ENCODE measurements around the gene IQSEC1.

Gene IQSEC1

DNA sequence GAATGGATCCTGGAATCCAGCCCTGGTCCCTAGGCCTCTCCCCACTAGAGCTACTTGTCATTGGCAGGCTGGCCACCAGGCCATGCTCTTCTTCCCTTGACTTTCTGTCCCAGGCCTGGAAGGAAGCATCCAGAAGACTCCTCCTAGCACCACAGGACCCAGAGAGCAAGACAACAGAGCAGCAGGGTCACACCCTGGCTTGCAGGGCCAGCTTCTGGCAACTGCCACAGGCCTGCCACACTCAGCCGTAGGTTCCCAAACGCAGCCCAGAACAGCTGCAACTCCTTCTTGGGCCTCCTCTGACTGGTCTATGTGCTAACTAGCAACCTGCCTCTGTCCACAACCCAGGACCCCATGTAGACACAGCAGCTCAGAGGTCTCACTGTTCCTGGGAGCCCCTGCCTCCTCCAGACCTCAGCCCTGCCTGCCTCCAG is 195.1 kb downstream of the IQSEC1 start:
- no peaks in the 10 kb centered on the region for H3K36me3 ChIP-seq (replicated peaks)
- in situ Hi-C loops (cut with MboI; ENCODE audit: low sequenced_read_pairs), result loop anchor here (25.0 kb wide), 1 partner anchor 741 kb away; no protein-coding TSS in a partner anchor
- H3K27me3 ChIP-seq (ENCODE audit: low read depth), result no peaks in the 10 kb centered on the region
- H3K9me3 ChIP-seq, result no peaks in the 10 kb centered on the region
- H3K4me1 ChIP-seq, result no peaks in the 10 kb centered on the region
- DNase-seq (ENCODE audit: low spot score in 2 of 2), result no peak
- no peak overlapping the region for H3K4me3 ChIP-seq

DNA sequence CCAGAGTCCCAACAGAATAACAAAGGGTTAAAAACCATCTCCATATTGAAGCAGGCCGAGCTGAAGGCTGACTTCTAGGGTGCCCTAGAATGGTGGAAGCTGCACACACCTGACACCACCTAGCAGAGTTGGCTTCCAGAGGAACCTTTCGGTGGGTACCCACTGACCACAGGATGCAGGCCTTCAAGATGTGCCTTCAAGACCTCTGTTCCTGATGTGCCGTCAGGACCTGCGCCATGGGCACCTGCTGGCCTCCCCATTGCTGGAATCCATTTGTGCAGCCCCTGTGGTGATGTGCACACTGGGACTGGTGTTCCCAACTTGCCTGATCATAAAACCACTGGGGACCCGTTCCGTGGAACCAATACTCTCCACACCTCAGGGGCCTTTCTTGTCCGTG is 196.2 kb downstream of the IQSEC1 start:
- H3K36me3 ChIP-seq (replicated peaks), result no peaks in the 10 kb centered on the region
- no peak overlapping the region for H3K4me3 ChIP-seq
- no peak for DNase-seq (ENCODE audit: low spot score in 2 of 2)
- no peaks in the 10 kb centered on the region for H3K9me3 ChIP-seq
- no peaks in the 10 kb centered on the region for H3K27me3 ChIP-seq (ENCODE audit: low read depth)
- no peaks in the 10 kb centered on the region for H3K4me1 ChIP-seq
- in situ Hi-C loops (cut with MboI; ENCODE audit: low sequenced_read_pairs), result loop anchor here (25.0 kb wide), 1 partner anchor 740 kb away; no protein-coding TSS in a partner anchor

DNA sequence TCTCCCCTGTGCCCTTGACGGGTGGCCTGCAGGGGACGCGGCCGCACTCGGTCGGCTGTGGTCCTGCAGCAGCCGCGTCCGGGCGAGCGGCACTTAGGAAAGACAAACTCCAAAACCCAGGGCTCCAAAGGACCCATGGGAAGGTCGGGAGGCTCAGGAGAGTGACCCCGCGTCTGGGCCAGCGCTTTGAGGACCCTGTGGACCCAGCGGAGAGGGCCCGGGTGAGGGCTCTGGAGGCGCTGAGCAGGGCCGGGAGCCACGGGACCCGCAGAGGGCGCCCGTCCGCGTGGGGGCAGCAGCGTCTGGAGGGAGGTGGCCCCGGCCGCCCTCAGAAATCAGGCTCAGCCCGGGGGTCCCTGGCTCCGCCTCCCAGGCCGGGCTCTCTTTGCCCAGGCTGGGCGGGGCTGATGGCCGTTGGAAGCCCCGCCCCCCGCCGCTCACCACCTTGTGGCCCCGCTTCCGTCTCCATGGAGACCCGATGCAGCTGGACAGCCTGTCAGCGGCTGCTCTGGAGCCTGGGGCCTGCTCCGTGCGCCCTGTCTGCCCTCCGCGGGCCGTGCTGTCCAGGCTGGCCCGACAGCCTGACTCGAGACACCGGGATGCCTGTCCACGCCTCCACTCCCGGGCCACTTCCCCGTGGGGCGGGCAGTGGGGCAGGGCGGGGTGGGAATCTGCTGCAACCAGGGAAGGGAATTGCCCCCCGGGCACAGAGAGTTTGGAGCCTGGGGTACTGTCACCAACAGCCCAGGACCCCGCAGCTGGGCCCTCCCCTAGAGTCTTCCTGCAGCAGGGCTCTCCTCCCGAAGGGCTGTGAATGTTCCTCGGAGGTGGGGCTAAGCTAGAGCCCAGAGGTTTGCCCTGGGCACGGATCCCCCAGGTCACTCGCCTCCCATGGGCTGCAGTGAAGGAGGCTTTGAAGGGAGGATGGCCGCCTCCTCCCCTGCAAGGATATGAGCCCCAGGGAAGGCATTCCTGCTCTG is 197.1 kb downstream of the IQSEC1 start:
- Histone ChIP-seq H3K36me3 (replicated peaks) (no peaks in the 10 kb centered on the region), H3K9me3 (no peaks in the 10 kb centered on the region), H3K4me3 (no peak overlapping the region), H3K4me1 (no peaks in the 10 kb centered on the region), H3K27me3 (ENCODE audit: low read depth) (no peaks in the 10 kb centered on the region)
- in situ Hi-C loops (cut with MboI; ENCODE audit: low sequenced_read_pairs), result loop anchor here (25.0 kb wide), 1 partner anchor 739 kb away; no protein-coding TSS in a partner anchor
- DNase-seq (ENCODE audit: low spot score in 2 of 2), result peak; percentile 38 to 87

DNA sequence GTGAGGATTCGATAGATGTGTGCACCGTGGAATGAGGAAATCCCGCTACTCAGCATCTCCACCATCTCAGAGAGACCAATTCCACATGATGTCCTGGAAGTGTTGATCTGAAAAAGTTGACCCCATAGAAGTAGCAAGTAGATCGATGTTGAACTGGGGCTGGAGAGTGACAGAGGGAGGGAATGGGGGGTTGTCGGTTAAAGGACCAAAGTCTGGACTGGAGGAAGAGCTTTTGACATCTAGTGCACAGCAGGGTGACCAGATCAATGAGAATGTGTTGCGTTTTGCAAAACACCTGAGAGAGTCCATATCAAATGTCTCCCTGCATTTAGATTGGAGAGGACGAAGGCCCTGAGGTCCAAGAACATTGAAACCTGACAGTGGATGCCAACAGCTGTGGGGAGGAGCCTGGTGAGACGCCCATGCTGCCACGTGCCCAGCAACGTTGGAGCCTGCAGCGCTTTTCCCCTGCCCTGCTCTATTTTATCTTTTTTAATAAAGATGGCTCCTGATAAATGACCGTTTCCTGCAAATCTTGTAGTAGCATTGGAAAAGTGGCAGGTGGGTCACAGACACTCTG is 201.7 kb downstream of the IQSEC1 start:
- no peak overlapping the region for H3K4me3 ChIP-seq
- no peak for DNase-seq (ENCODE audit: low spot score in 2 of 2)
- H3K27me3 ChIP-seq (ENCODE audit: low read depth), result no peaks in the 10 kb centered on the region
- no peaks in the 10 kb centered on the region; the same call in 1 of the 2 replicates for H3K4me1 ChIP-seq
- in situ Hi-C loops (cut with MboI; ENCODE audit: low sequenced_read_pairs), result no loop called here
- H3K9me3 ChIP-seq, result no peaks in the 10 kb centered on the region
- H3K36me3 ChIP-seq (replicated peaks), result no peaks in the 10 kb centered on the region

DNA sequence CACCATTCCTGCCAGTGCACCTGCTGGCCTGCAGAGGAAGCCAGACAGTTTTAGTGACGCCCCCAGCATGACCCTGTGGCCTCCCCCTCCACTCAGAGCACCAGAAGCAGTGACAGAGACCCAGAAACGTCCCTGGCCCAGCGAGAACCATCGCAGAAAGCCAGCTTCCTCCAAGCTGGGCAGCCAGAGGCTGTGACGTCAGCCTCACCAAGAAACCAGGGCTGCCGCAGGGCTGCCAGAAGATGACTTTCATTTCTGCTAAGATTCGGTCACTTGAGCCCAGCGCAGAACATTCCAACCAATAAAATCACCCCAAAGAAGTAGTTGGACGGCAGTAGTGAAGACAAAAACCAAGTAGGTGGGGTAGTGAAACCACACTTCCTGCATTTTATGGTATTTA is 202.3 kb downstream of the IQSEC1 start:
- H3K36me3 ChIP-seq (replicated peaks), result no peaks in the 10 kb centered on the region
- no peaks in the 10 kb centered on the region for H3K27me3 ChIP-seq (ENCODE audit: low read depth)
- H3K4me3 ChIP-seq, result no peak overlapping the region
- no peaks in the 10 kb centered on the region for H3K9me3 ChIP-seq
- no peak for DNase-seq (ENCODE audit: low spot score in 2 of 2)
- in situ Hi-C loops (cut with MboI; ENCODE audit: low sequenced_read_pairs), result no loop called here
- no peaks in the 10 kb centered on the region; the same call in 1 of the 2 replicates for H3K4me1 ChIP-seq

DNA sequence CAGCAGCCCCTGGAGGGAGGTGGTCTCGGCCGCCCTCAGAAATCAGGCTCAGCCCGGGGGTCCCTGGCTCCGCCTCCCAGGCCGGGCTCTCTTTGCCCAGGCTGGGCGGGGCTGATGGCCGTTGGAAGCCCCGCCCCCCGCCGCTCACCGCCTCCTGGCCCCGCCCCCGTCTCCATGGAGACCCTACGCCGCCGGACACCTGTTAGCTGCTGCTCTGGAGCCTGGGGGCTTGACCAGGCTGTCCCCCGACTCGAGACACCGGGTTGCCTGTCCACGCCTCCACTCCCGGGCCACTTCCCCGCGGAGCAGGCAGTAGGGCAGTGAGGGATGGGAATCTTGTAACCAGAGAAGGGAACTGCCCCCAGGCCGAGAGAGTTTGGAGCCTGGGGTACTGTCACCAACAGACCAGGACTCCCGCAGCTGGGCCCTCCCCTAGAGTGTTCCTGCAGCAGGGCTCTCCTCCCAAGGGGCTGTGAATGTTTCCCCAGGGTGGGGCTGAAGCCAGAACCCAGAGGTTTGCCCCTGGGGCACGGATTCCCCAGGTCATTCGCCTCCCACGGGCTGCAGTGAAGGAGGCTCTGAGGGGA is 204.1 kb downstream of the IQSEC1 start:
- Histone ChIP-seq H3K36me3 (replicated peaks) (no peaks in the 10 kb centered on the region), H3K4me1 (no peaks in the 10 kb centered on the region; the same call in 1 of the 2 replicates), H3K4me3 (no peak overlapping the region), H3K9me3 (peaks cover 7% of the 10 kb centered on the region; the same call in 1 of the 2 replicates), H3K27me3 (ENCODE audit: low read depth) (no peaks in the 10 kb centered on the region)
- peak in 1 of 2 experiments; percentile 78 for DNase-seq (ENCODE audit: low spot score in 2 of 2)
- in situ Hi-C loops (cut with MboI; ENCODE audit: low sequenced_read_pairs), result no loop called here

DNA sequence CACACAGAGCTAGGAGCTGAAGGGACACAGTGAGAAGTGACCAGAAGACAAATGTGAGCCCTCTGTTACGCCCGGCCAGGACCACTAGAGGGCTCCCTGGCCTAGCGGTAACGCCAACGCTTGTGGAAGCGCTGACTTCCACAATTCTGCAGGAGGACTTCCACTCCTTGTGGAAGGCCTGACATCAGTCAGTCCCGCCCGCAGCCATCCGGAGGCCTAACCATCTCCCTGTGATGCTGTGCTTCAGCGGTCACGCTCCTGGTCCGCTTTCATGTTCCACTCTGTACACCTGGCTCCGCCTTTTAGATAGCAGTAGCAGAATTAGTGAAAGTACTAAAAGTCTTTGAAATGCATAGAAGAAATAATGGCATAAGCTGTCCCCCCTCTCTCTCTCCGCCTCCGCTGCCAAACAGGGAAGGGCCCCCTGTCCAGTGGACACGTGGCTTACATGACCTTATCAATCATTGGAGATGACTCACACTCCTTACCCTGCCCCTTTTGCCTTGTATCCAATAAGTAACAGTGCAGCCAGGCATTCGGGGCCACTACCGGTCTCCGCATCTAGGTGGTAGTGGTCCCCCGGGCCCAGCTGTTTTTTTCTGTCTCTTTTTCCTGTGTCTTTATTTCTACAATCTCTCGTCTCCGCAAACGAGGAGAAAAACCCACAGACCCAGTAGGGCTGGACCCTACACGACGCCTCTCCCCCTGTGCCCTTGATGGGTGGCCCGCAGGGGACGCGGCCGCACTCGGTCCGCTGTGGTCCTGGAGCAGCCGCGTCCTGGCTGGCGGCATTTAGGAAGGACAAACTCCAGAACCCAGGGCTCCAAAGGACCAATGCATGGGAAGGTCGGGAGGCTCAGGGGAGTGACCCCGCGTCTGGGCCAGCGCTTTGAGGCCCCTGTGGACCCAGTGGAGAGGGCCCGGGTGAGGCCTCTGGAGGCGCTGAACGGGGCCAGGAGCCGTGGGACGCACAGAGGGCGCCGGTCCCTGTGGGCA is 204.9 kb downstream of the IQSEC1 start:
- H3K36me3 ChIP-seq (replicated peaks), result no peaks in the 10 kb centered on the region
- in situ Hi-C loops (cut with MboI; ENCODE audit: low sequenced_read_pairs), result no loop called here
- H3K9me3 ChIP-seq, result peaks cover 7% of the 10 kb centered on the region; the same call in 1 of the 2 replicates
- no peak overlapping the region for H3K4me3 ChIP-seq
- no peaks in the 10 kb centered on the region for H3K27me3 ChIP-seq (ENCODE audit: low read depth)
- H3K4me1 ChIP-seq, result no peaks in the 10 kb centered on the region; the same call in 1 of the 2 replicates
- DNase-seq (ENCODE audit: low spot score in 2 of 2), result peak; percentile 78 to 86

DNA sequence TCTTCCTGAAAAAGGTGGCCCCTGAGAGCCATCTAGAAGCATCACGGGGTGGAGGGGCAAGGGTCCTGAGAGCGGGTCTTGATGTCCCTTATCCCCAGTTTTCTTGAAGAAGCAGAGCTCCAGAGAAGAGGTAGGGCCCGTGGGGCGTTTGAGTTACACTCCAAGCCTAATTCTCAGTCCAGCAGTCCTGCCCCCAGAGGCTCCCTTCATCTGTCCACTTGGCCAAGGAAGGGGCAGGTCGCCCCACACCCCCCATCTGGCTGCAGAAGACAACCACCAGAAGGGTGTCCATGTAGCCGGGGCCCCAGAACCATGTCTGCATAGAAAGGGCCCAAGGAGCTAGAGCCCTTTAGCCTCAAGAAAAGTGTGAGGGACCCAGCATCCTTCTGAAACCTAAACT is 206.4 kb downstream of the IQSEC1 start:
- Histone ChIP-seq H3K27me3 (ENCODE audit: low read depth) (no peaks in the 10 kb centered on the region), H3K9me3 (peaks cover 7% of the 10 kb centered on the region; the same call in 1 of the 2 replicates), H3K36me3 (replicated peaks) (no peaks in the 10 kb centered on the region), H3K4me1 (no peaks in the 10 kb centered on the region; the same call in 1 of the 2 replicates), H3K4me3 (no peak overlapping the region)
- DNase-seq (ENCODE audit: low spot score in 2 of 2), result no peak
- in situ Hi-C loops (cut with MboI; ENCODE audit: low sequenced_read_pairs), result no loop called here

DNA sequence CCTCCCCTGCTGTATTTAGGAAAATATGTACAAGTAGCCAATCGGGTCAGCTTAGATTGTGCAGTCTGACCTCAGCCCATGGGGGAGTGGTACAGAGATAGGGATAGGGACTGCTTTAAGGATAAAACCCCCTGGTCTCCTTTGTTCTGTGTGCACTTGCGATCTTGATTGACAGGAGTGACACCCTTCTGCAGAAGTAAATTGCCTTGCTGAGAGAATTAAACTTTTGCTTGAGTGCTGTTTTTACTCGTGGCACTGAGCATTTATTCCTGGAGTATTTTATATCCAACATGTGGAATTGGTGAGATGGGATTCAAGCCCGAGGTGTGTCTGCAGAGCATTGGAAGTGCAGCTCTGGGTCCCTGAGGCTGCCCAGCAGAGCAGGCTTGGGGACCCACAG is 208.0 kb downstream of the IQSEC1 start:
- Histone ChIP-seq H3K9me3 (peaks cover 7% of the 10 kb centered on the region; the same call in 1 of the 2 replicates), H3K4me1 (no peaks in the 10 kb centered on the region; the same call in 1 of the 2 replicates), H3K36me3 (replicated peaks) (no peaks in the 10 kb centered on the region), H3K4me3 (no peak overlapping the region), H3K27me3 (ENCODE audit: low read depth) (no peaks in the 10 kb centered on the region)
- no peak for DNase-seq (ENCODE audit: low spot score in 2 of 2)
- in situ Hi-C loops (cut with MboI; ENCODE audit: low sequenced_read_pairs), result no loop called here

DNA sequence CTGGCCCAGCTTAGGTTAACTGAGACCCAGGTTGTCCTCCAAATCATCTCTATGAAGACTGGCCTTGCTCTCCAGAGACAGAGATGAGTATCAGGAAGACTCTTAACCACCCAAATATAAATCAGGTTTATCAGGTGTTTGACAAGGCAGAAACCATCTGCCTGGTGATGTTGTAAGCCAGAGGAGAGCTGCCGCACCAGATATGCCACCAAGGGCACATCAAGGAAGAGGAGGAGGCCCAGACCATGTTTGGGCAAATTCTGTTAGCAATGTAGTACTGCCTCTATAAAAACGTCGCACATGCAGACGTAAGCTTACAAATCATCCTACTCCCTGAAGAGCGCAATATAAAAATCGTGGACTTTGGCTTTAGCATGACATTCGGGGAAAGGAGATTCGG is 210.8 kb downstream of the IQSEC1 start:
- Histone ChIP-seq H3K4me3 (no peak overlapping the region), H3K27me3 (ENCODE audit: low read depth) (0 out of 2 replicates have a peak, but pooled peaks cover 2% of the 10 kb centered on the region), H3K36me3 (replicated peaks) (no peaks in the 10 kb centered on the region), H3K4me1 (no peaks in the 10 kb centered on the region), H3K9me3 (peaks cover 7% of the 10 kb centered on the region; the same call in 1 of the 2 replicates)
- in situ Hi-C loops (cut with MboI; ENCODE audit: low sequenced_read_pairs), result no loop called here
- no peak for DNase-seq (ENCODE audit: low spot score in 2 of 2)

DNA sequence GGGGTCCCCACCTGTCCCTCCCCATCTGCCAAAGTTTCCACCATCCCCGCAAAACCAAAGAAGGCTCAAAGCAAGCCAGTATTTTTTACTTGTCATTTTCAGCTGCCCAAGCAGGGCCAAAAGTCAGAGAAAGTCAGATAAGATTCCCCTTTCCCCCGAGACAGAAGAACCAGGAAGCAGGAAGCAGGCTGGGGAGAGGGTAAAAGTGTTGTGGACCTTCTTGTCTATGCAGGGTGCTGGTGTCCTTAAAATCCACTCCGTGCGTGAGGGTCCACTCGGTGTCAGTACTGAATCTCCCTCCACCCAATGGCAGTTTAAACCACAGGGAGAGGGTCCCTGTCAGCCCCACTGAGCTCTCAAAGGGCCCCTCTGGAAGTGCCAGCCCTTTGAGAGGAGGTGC is 211.6 kb downstream of the IQSEC1 start:
- DNase-seq (ENCODE audit: low spot score in 2 of 2), result no peak
- Histone ChIP-seq H3K9me3 (peaks cover 7% of the 10 kb centered on the region; the same call in 1 of the 2 replicates), H3K4me3 (no peak overlapping the region), H3K36me3 (replicated peaks) (no peaks in the 10 kb centered on the region), H3K27me3 (ENCODE audit: low read depth) (0 out of 2 replicates have a peak, but pooled peaks cover 2% of the 10 kb centered on the region), H3K4me1 (no peaks in the 10 kb centered on the region)
- in situ Hi-C loops (cut with MboI; ENCODE audit: low sequenced_read_pairs), result no loop called here

DNA sequence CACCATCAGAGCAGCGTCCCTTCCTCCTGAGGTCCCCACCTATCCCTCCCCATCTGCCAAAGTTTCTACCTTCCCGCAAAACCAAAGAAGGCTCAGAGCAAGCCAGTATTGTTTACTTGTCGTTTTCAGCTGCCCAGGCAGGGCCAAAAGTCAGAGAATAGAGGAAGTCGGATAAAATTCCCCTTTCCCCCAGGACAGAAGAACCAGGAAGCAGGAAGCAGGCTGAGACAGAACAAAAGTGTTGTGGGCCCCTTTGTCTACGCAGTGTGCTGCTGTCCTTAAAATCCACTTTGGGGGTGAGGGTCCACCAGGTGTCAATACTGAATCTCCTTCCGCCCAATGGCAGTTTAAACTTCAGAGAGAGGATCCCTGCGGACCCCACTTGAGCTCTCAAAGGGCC is 213.4 kb downstream of the IQSEC1 start:
- no peak for DNase-seq (ENCODE audit: low spot score in 2 of 2)
- no peaks in the 10 kb centered on the region for H3K4me1 ChIP-seq
- H3K9me3 ChIP-seq, result no peaks in the 10 kb centered on the region
- in situ Hi-C loops (cut with MboI; ENCODE audit: low sequenced_read_pairs), result no loop called here
- H3K4me3 ChIP-seq, result no peak overlapping the region
- H3K27me3 ChIP-seq (ENCODE audit: low read depth), result 0 out of 2 replicates have a peak, but pooled peaks cover 2% of the 10 kb centered on the region
- H3K36me3 ChIP-seq (replicated peaks), result no peaks in the 10 kb centered on the region

Measured in HAP-1 (cell line).